GM19397 (cell line): ENCODE measurements around the gene PNMA6E.

Source experiments
- ATAC-seq: cut with Tn5 transposase; IDR thresholded peaks from one replicate; pipeline ENCODE4 v1.9.1; 2021; ENCODE audit warnings: mild to moderate bottlenecking, moderate library complexity; ENCODE audit not compliant: unreplicated experiment

PNMA6E gene

DNA sequence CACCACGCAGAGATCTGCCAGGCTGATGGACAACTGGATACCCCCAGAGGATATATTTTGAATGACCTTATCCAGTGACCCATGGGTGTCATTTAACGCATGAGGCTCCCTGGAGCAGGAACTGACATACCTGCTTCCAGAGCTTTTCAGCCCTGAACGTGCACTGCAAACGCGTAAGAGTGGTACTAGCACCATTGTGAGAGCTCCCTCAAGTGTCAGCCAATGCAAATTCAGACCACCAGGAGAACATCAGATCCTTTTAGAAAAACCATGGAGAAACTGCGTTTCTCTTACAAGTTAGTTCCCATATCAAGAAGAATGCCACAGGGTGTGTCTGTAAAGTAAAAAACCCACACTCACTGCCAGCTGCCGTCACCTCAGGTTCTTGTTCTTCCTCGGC is 37.4 kb upstream of the PNMA6E start:
- ATAC-seq = no peak

DNA sequence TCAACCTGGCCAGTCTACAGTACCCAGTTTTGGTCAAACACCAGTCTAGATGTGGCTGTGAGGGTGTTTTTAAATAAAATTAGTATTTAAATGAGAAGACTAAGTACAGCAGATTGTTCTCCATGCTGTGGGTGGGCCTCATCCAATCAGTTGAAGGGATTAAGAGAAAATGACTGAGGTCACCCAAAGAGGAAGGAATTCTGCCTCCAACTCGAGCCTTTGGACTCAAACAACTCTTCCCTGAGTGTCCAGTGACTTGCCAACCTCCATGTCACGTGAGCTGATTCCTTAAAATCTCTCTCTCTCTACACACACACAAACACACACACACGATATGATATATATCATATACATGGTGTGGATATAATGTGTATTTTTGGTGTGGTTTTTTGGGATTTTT is 34.7 kb upstream of the PNMA6E start:
- no peak for ATAC-seq

DNA sequence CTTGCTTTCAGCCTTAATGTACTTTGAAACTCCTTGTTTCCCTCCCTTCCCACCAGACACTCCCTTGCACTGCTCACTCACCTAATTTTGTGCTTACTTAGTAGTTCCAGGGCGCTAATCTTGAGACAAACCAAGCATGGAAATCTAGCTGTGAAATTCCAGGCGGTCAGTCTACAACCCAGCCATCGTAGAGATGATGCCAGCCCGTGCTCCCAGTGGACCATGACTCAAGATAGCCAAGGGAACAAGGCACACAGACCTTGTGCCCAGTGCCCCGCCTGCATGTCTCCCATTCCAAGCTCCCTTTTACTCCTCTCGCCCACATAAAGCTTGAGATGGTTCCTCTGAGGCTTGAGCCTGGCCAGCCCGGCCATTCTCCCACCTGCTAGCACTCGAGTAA is 33.7 kb upstream of the PNMA6E start:
- ATAC-seq = no peak

DNA sequence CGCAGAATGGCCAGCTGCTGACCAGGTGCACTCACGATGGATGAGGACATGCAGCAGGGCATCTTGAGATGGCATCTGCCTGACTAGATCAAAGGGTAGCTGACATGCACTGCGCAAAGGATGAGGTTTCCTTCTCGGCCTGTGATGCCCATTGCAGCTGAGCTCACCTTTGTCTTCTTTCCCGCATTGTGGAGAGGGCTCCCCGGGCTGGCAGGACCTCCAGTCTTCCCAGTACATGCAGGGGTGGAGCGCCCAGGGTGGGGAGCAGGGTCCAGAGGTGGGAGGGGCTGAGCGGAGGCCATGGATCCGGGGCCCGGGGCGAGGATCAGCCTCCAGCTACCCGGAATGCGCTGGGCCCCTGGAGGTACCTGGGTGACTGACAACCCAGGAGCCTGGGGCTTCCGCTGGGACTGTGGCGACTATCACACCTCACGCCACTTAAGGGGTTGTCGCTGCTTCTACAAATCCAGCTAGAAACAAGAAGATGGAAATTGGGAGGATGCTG is 32.7 kb upstream of the PNMA6E start:
- ATAC-seq = no peak

DNA sequence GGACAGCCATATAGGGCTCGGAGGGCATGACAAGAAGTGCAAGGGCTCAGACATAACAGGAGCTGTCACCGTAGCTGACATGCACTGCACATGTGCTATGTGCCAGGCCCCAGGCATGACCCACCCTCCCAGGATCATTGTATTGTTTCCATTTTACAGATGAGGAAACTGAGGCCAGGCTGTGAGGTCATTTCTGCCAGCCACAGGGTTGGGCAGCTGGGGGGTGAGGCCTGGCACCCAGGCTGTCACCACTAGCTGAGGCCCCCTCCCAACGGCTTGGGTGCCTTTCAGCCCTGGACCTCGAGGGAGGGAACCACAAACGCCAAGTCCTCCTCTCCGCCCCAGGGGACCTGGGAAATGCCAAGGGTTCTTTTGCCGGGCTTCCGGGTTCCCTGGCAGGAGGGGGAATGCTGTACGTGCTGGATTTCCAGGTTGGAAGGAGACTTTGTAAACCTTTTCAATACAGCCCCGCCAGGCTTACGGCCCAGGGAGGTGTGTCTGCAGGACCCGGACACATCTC is 32.1 kb upstream of the PNMA6E start:
- no peak for ATAC-seq

DNA sequence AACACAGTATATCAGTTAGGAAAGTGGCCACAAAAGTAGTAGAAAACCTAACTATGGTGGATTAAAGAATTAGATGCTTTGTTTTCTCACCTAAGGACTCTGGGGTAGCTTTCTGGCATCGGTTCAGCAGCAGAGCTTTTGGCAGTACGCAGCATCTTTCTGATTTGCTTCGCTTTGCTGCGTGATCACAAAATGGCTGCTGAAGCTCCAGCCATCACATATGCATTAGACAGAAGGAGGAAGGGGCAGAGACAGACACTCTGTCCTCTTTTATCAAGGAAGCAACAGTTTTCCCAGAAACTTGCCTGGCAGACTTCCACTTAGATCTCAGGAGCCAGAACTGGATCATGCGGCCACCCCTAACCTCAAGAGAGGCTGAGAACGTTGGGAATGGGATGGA is 29.6 kb upstream of the PNMA6E start:
- ATAC-seq = no peak

DNA sequence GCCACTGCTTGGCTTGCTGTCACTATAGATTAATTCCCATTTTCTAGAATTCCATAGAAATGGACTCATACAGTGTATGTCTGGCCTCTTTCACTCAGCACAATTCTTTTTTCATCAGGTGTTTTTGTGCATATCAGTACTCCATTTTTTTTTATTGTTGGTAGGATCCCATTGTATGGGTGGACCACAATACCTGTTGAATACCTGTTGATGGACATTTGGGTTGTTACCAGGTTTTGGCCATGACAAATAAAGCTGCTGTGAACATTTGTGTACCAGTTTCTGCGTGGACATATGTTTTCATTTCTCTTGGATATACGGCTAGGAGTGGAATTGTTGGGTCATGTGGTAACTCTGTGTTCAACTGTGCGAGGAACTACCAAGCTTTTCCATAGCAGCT is 25.1 kb upstream of the PNMA6E start:
- ATAC-seq = no peak

DNA sequence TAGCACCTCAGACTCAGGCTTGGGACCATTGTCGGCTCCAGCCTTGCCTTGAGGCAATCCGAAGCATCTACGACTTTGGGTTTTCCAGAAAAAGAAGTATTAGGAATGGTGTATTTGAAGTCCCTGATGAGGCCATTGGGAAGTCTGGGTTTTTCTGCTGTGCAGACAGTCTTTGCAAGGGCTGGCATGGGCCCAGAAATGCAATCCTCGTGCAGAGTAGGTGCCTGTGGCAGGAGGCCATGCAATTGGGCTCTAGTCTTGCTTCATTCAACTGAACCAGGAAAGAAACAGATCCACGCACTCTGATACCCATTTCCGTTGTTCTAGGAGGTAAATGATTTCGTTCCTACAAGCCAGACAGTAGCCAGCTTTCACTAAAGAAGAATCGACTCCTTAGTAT is 22.5 kb upstream of the PNMA6E start:
- ATAC-seq = no peak

DNA sequence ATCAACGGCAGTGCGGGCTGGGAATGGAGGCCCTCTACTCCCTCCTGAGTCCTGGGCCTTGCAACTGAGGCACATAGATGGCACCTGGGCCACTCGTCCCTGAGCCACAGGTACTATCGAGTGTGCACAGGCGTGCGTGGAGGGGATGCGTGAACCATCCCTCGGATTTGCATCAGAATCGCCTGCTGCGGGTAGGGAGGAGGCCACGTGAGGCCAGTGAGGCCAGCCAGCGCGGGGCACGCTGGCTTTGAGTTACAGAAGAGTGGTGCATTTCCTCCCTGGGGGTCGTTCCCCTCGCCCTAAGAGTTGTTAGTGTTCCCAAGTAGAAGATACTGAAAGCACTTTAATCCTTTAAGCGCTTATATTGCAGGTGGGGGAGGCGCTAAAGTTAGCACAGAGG is 20.7 kb upstream of the PNMA6E start:
- no peak for ATAC-seq

DNA sequence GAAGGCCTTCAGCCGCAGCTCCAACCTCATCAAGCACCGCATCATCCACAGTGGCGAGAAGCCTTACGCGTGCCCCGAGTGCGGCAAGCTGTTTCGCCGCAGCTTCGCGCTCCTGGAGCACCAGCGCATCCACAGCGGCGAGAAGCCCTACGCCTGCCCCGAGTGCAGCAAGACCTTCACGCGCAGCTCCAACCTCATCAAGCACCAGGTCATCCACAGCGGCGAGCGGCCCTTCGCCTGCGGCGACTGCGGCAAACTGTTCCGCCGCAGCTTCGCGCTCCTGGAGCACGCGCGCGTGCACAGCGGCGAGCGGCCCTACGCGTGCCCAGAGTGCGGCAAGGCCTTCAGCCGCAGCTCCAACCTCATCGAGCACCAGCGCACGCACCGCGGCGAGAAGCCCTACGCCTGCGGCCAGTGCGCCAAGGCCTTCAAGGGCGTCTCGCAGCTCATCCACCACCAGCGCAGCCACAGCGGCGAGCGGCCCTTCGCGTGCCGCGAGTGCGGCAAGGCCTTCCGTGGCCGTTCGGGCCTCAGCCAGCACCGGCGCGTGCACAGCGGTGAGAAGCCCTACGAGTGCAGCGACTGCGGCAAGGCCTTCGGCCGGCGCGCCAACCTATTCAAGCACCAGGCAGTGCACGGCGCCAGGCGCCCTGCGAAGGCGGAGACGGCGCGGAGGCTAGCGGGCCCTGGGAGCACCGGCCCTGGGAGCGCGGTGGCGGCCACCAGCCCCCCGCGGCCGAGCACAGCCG is 19.9 kb upstream of the PNMA6E start:
- ATAC-seq = no peak

DNA sequence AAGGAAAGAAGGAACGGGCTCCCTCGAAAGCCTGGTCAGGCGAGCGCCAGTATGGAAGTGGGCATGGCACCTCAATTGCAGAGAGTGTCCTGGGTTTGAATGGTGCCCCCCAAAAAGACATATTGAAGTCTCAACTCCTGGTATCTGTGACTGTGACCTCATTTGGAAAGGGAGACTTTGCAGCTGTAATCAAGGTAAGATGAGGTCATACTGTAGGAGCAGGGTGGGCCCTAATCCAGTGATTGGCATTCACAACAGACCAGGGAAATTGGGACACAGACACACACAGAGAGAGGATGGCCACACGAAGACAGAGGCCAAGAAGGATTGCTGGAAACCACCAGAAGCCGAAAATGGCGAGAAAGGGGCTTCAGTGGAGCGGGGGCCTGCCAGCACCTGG is 16.5 kb upstream of the PNMA6E start:
- no peak for ATAC-seq

DNA sequence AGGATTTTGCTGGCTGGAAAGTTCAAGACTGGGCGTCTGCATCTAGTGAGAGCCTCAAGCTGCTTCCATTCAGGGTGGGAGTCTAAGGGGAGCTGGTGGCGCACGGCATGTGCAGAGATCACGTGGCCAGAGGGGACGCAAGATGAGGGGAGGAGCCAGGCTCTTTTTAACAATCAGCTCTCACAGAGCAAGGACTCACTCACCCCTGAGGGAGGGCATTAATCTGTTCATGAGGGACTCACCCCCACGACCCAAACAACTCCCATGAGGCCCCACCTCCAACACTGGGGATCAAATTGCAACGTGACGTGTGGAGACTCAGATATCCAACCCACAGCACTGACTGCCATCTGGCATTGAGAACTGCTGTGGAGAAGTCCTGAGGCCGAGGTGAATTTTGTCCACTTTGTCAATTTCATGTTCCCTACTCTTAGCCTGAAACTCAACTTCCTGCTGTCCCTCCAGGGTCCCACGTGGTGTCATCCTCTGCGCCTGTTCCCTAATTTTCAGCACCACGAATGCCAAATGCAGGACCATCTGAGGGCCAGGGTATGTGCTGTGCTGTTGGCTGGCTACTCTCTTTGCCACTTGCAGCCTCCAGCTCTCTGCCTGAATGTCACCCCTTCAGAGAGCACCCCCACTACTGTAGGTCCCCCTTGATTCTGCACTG is 15.8 kb upstream of the PNMA6E start:
- ATAC-seq = no peak

DNA sequence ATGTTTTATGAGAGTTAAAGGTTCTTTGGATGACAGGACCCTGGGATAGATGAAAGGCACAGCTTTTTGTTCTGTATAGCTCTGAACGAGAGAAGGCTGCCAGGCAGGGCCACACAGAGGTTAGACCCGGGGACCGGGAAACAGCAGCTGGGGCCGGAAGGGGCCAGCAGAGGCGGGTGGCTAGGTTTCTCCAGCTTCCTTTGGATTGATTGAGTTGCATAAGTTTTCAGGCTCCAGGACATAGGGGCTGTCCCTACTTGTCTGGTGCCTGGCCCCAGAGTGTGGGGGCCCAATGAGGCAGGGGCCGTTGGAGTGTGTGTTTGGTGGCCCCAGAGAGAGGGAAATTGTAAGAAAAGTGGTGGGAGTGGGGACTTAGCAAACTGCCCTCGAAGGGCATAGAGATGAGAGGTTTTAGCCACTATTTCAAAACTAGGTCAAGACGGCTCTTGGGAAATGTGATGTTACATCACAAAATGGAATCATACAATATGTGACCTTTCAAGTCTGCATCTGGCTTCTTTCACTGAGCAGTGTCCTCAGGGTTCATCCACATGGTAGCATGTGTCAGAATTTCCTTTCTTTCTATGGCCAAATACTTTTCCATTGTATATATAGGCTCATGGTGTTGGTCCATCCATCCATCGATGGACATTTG is 13.8 kb upstream of the PNMA6E start:
- no peak for ATAC-seq

DNA sequence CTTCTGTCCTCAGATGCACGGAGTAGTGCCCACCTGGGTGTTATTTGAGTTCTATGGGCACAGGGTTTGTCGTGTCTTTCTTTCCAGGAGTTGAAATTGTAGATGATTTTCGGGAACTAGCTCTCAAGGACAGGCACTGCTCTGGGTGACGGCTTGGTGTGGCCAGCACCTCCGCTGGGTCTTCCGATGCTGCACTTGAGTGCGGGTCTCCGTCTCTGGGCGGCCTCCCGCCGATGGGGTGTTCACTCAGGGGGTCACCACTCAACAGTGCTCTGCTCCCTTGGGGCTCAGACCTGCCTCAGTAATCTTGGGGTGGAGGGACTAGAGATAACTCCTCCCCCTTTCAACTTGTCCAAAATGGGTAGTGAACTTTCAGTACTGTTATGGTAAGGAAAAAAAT is 12.6 kb upstream of the PNMA6E start:
- ATAC-seq = no peak

DNA sequence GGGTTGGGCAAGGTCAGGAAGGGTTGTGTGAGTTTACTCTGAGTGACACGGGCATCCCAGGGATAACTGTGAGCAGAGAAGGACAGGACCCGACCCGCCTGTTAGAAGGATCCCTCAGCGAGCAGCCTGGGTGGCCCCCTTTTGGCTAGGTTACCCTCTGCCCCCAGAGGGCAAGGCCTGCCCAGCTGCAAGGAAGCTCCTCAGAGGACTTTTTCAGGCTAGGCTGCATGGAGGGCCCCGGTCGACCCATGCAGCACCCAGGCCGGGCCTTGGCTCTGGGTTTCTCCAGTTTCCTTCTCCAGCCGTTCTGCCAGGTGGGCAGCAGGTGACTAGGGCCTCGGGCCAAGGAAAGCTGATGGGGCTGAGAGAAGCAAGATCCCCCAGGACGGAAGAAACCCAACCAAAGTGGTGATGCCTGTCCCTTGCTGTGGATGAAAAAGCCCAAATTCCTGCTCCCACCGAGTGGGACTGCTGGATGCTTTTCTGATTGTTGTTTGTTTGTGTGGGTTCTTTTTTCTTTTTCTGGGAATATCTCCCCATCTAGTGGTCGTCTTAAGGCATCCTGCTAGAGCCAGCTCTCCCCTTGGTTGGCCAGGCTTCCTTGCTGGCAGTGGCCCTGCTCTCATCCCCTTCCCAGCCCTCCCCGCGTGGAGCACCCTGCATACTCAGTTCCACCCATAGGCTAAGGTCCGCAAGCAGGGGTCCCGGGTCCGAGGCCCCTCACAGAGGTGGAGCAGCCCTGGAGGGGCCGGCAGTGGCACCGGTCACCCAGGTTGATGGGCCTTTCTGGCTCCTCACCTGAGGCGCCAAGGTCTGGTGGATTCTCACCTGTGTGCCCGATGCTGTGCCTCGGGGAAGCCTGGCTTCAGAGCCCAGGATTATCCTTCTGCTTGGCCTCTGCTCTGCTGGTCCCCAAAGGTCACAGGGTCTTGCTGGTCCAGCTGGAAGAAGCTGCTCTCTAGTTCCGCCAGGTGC is 11.9 kb upstream of the PNMA6E start:
- ATAC-seq = no peak

DNA sequence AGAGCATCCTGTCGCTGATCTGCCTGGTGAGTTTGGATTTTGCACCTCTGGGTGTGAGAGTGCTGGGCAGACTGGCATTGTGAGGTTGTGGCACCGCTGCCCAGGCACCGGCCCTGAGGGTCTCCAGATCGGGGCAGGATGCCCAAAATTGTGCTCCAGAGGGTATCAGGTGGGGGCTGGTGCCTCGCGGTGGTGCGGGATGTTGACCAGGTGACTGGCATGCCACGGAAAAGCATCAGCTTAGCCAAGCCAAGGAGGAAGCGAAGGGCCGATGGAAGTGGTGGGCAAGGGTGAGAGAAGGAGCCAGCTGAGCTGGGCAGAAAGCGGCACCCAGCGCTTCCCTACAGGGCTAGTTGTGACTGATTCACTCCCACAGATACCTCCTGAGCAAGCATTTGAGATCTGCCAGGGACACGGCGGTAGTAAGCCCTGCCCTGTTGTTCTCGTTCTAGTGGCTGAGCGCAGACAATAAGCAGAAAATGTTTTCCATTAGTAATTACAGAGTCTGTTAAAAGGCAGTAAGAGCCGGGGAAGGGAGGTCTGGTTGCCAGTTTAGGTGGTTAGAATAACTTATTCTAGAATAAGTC is 10.9 kb upstream of the PNMA6E start:
- ATAC-seq = no peak

DNA sequence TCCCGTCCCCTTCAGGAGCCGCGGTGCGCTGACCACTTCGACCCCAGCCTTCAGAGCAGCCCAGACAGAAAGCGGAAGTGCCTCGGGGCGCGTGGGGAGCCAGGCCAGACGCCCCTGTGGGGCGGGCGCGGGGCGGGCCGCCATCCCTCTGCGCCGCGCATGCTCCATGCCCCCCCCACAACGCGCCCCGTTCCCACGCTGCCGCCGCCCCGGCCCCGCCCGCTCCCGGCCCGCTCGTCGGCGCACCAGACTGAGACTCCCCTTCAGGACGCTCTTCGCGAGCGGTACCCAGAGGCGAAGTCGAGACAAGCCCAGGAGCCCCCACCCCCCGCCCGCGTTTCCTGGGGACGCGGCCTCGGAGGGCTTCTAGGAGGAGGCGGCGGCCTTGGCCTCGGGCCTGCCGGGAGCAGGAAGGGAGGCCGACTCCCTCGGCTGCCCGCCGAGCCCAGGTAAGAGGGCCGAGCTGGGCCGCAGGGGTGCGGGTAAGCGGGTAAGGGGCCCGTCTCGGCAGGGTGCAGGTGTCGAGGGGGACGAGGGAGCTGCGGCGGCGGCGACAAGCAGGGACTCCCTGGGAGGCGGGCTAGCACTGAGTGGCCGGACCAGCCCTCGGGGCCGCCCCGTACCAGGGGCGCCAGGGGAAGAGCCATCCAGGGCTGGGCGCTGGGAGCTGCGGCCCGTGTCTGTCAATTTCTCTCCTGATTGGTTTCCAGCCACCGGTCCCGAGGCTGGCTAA is 10.3 kb upstream of the PNMA6E start, which contains the start of gene ZFP92:
TSS of gene ZFP92 (plus strand) at position 218 of the 733 bp plus-strand sequence. CDS start 6,851 bp downstream, outside the sequence.
- no peak for ATAC-seq

DNA sequence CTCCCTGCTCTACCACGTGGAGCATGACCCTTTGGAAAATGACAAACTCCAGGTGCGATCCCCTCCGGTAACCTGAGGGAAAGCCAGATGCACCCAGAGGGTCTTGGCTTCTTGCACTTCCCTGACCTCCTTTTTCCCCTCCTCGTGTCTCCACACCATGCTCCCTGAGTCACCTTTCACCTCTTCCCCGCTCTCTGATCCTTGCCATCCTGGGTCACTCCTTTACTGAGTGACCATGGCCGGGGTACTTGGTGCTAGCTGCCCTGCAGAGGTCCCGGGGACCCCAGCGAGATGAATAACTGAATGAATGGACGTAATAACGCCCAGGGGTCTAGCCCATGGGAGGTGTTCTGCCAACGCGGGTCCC is 9.7 kb upstream of the PNMA6E start:
- no peak for ATAC-seq

DNA sequence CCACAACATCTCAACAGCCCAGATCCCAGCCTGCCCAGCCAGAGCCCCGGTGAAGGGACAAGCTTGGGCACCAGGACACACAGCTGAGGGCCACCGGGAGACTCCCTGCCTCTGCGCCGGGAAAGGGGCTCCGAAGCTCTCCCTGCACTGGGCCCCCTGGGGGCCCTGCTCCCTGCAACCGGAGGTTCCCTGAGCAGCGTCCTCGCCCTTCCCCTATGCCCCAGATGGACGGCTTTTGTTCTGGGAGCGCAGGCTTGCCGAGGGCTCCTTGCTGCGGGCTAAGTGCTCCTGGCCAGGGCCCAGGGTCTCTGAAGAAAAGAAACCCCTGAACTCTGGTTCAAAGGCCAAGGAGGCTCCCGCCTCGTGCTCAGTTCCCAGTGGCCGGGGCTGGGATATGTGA is 9.2 kb upstream of the PNMA6E start:
- ATAC-seq = no peak
